CD4-positive, CD25-positive, alpha-beta regulatory T cell (primary cell): ENCODE data around the gene TRMT61A. TPM values are rescaled to one million over a fixed set of nuclear protein-coding genes. Genes with fewer than 3 reads are reported as not detected.

Source experiments
- ATAC-seq, 2 donors: fragments of 150-1000 bp; cut with Tn5 transposase; one replicate each; pipeline ENCODE4 v1.10.0; 2021; ENCODE audit warnings: low read depth in 2 of 2, moderate number of reproducible peaks in 2 of 2, moderate library complexity in 1 of 2
- DNase-seq, 3 donors: peaks; one replicate each; pipeline versions ENCODE4 v3.0.0 to v3.0.0-alpha.2; 2012 to 2022; ENCODE audit warnings: mixed read lengths in 1 of 3
- H3K27ac ChIP-seq: one replicate; pipeline ENCODE4 v1.7.0; 2013; ENCODE audit warnings: mild to moderate bottlenecking, low read length; ENCODE audit not compliant: insufficient read depth, poor library complexity, severe bottlenecking
- H3K27me3 ChIP-seq: one replicate; pipeline ENCODE4 v1.7.0; 2013; ENCODE audit warnings: low read length; ENCODE audit not compliant: control insufficient read depth, insufficient read depth
- H3K36me3 ChIP-seq: one replicate; pipeline ENCODE4 v1.7.0; 2013; ENCODE audit warnings: mild to moderate bottlenecking, low read length, moderate library complexity; ENCODE audit not compliant: control insufficient read depth, insufficient read depth
- H3K4me1 ChIP-seq: 2 replicates; pipeline ENCODE4 v1.7.0; 2013; ENCODE audit warnings: mild to moderate bottlenecking, low read length; ENCODE audit not compliant: insufficient read depth, control insufficient read depth, poor library complexity, severe bottlenecking
- H3K4me3 ChIP-seq: one replicate; pipeline ENCODE4 v1.7.0; 2013; ENCODE audit warnings: low read depth, mild to moderate bottlenecking, low read length, moderate library complexity
- H3K9me3 ChIP-seq, 2 experiments: 1 replicate in 1 of 2; 2 replicates in 1 of 2; pipeline ENCODE4 v1.7.0; 2013; ENCODE audit warnings: low read length in 2 of 2, mild to moderate bottlenecking in 1 of 2, moderate library complexity in 1 of 2; ENCODE audit not compliant: control insufficient read depth in 2 of 2
- H3K27ac Mint-ChIP-seq, 3 donors: one replicate each; pipeline ENCODE4 v1.8.0; 2020 to 2022; ENCODE audit warnings: mild to moderate bottlenecking in 3 of 3, mixed read lengths in 3 of 3, moderate library complexity in 2 of 3
- H3K27me3 Mint-ChIP-seq: one replicate; pipeline ENCODE4 v1.8.0; 2022; ENCODE audit warnings: mild to moderate bottlenecking, mixed read lengths
- H3K36me3 Mint-ChIP-seq: one replicate; pipeline ENCODE4 v1.8.0; 2020; ENCODE audit warnings: mixed read lengths
- H3K4me1 Mint-ChIP-seq, 4 donors: one replicate each; pipeline ENCODE4 v1.8.0; 2020 to 2022; ENCODE audit warnings: mixed read lengths in 4 of 4, mild to moderate bottlenecking in 1 of 4
- H3K4me3 Mint-ChIP-seq, 4 donors: one replicate each; pipeline ENCODE4 v1.8.0; 2020 to 2022; ENCODE audit warnings: mild to moderate bottlenecking in 4 of 4, mixed read lengths in 4 of 4, moderate library complexity in 3 of 4
- H3K9me3 Mint-ChIP-seq, 7 donors: one replicate each; pipeline ENCODE4 v1.8.0; 2020 to 2022; ENCODE audit warnings: mixed read lengths in 7 of 7, mild to moderate bottlenecking in 3 of 7, moderate library complexity in 2 of 7
- polyA plus RNA-seq, 4 donors: library from polyadenylated mRNA; unstranded; fragments of 300-500 nt; fragmentation: Illumina TruSeq; gene quantifications; one replicate each; pipeline ENCODE4 v1.2.3, GENCODE V29; 2021
- total RNA-seq: library from RNA; stranded (reverse); gene quantifications from one replicate; pipeline ENCODE4 v1.2.3, GENCODE V29; 2022

TRMT61A gene
- total and polyA plus RNA-seq, 5 donors from 2014 or later: 3.7 to 9.7 (median 7.1) TPM

- H3K4me1 Mint-ChIP-seq: peaks cover 0 to 17% (median 8%) of the 10 kb centered on the region in 4 donors
- Histone ChIP-seq H3K9me3 (no peaks in the 10 kb centered on the region), H3K4me1 (no peaks in the 10 kb centered on the region), H3K36me3 (peaks cover 5% of the 10 kb centered on the region), H3K27ac (no peak overlapping the region), H3K27me3 (no peaks in the 10 kb centered on the region), H3K4me3 (no peak overlapping the region)
- no peak overlapping the region for H3K27ac Mint-ChIP-seq
- peaks cover 6% of the 10 kb centered on the region for H3K36me3 Mint-ChIP-seq
- ATAC-seq: no peak
- H3K27me3 Mint-ChIP-seq: no peaks in the 10 kb centered on the region
- H3K4me3 Mint-ChIP-seq: no peak overlapping the region
- no peak for DNase-seq
- no peaks in the 10 kb centered on the region for H3K9me3 Mint-ChIP-seq
These were observed 22.4 kb downstream of the TRMT61A start for GRCh38 chr14:103551338-103551762.

GRCh38 chr14:103552011-103552845 lies 23.2 kb downstream of the TRMT61A start:
- no peak overlapping the region for H3K4me3 ChIP-seq
- H3K9me3 ChIP-seq: no peaks in the 10 kb centered on the region
- no peak overlapping the region for H3K4me3 Mint-ChIP-seq
- H3K27ac Mint-ChIP-seq: peak overlapping the region in 1 of 3 donors; percentile 20
- DNase-seq (no peak), ATAC-seq (no peak)
- peaks cover 0 to 22% (median 10%) of the 10 kb centered on the region in 4 donors for H3K4me1 Mint-ChIP-seq
- no peaks in the 10 kb centered on the region for H3K27me3 Mint-ChIP-seq
- H3K9me3 Mint-ChIP-seq: no peaks in the 10 kb centered on the region
- H3K27ac ChIP-seq: no peak overlapping the region
- no peaks in the 10 kb centered on the region for H3K4me1 ChIP-seq
- H3K36me3 Mint-ChIP-seq: peaks cover 6% of the 10 kb centered on the region
- H3K27me3 ChIP-seq: no peaks in the 10 kb centered on the region
- peaks cover 11% of the 10 kb centered on the region for H3K36me3 ChIP-seq

GRCh38 chr14:103552846-103553210 lies 23.8 kb downstream of the TRMT61A start:
- H3K27me3 Mint-ChIP-seq: no peaks in the 10 kb centered on the region
- no peak for ATAC-seq

GRCh38 chr14:103555559-103556337 lies 26.8 kb downstream of the TRMT61A start:
- H3K27me3 ChIP-seq: no peaks in the 10 kb centered on the region
- no peaks in the 10 kb centered on the region for H3K9me3 ChIP-seq
- H3K4me1 ChIP-seq: peaks cover 28% of the 10 kb centered on the region
- Mint-ChIP-seq H3K27me3 (no peaks in the 10 kb centered on the region), H3K4me1 (peaks cover 6 to 56% (median 31%) of the 10 kb centered on the region in 4 donors), H3K27ac (peak overlapping the region in 1 of 3 donors; percentile 53), H3K36me3 (peaks cover 19% of the 10 kb centered on the region), H3K4me3 (no peak overlapping the region), H3K9me3 (no peaks in the 10 kb centered on the region)
- ATAC-seq: no peak
- peaks cover 40% of the 10 kb centered on the region for H3K36me3 ChIP-seq
- DNase-seq: no peak
- no peak overlapping the region for H3K27ac ChIP-seq
- no peak overlapping the region for H3K4me3 ChIP-seq

More at GRCh38 chr14:103552846-103553210, 23.8 kb downstream of the TRMT61A start:
- no peak overlapping the region for H3K27ac Mint-ChIP-seq
- H3K4me3 Mint-ChIP-seq: no peak overlapping the region
- no peaks in the 10 kb centered on the region for H3K9me3 ChIP-seq
- H3K27me3 ChIP-seq: no peaks in the 10 kb centered on the region
- no peak for DNase-seq
- H3K36me3 ChIP-seq: peaks cover 16% of the 10 kb centered on the region
- H3K36me3 Mint-ChIP-seq: peaks cover 6% of the 10 kb centered on the region
- H3K4me1 ChIP-seq: peaks cover 2% of the 10 kb centered on the region
- no peak overlapping the region for H3K27ac ChIP-seq
- H3K9me3 Mint-ChIP-seq: no peaks in the 10 kb centered on the region
- H3K4me3 ChIP-seq: no peak overlapping the region
- peaks cover 0 to 27% (median 10%) of the 10 kb centered on the region in 4 donors for H3K4me1 Mint-ChIP-seq

GRCh38 chr14:103556946-103557758 lies 28.2 kb downstream of the TRMT61A start:
- DNase-seq (no peak), ATAC-seq (no peak)
- Mint-ChIP-seq H3K27ac (no peak overlapping the region), H3K27me3 (peaks cover 8% of the 10 kb centered on the region), H3K36me3 (peaks cover 21% of the 10 kb centered on the region), H3K4me3 (peak overlapping the region in 1 of 4 donors; percentile 59), H3K4me1 (peaks cover 9 to 65% (median 41%) of the 10 kb centered on the region in 4 donors), H3K9me3 (no peaks in the 10 kb centered on the region)
- H3K27me3 ChIP-seq: no peaks in the 10 kb centered on the region
- no peaks in the 10 kb centered on the region for H3K9me3 ChIP-seq
- H3K4me3 ChIP-seq: no peak overlapping the region
- peaks cover 41% of the 10 kb centered on the region for H3K4me1 ChIP-seq
- H3K27ac ChIP-seq: no peak overlapping the region
- H3K36me3 ChIP-seq: peaks cover 40% of the 10 kb centered on the region

GRCh38 chr14:103558071-103558882 lies 29.3 kb downstream of the TRMT61A start:
- Histone ChIP-seq H3K27ac (no peak overlapping the region), H3K9me3 (no peaks in the 10 kb centered on the region), H3K36me3 (peaks cover 40% of the 10 kb centered on the region), H3K4me1 (peaks cover 42% of the 10 kb centered on the region), H3K4me3 (no peak overlapping the region), H3K27me3 (no peaks in the 10 kb centered on the region)
- no peak for ATAC-seq
- peaks cover 8% of the 10 kb centered on the region for H3K27me3 Mint-ChIP-seq
- no peaks in the 10 kb centered on the region for H3K9me3 Mint-ChIP-seq
- DNase-seq: no peak
- H3K4me1 Mint-ChIP-seq: peaks cover 9 to 68% (median 41%) of the 10 kb centered on the region in 4 donors
- H3K27ac Mint-ChIP-seq: peak overlapping the region in 1 of 3 donors; percentile 29
- peaks cover 18% of the 10 kb centered on the region for H3K36me3 Mint-ChIP-seq
- H3K4me3 Mint-ChIP-seq: peak overlapping the region; percentile 9 to 51 (median 18)
